Subcutaneous adipose tissue (tissue), 4 donors: ENCODE results near the gene CAD. TPM values are rescaled to one million over a fixed set of nuclear protein-coding genes. Genes with fewer than 3 reads are reported as not detected.

ENCODE experiments used
- CTCF ChIP-seq: fragments of 450-650 bp; IDR thresholded peaks from one replicate; pipeline ENCODE4 v1.5.1; 2016; ENCODE audit warnings: low read depth, mild to moderate bottlenecking, control low read depth, antibody characterized with exemption, moderate library complexity
- total RNA-seq, 4 donors: library from RNA; depleted of rRNA; stranded (reverse); fragments of >200 nt; gene quantifications; one replicate each; pipeline ENCODE4 v1.1.0, GENCODE V29; 2016

The CAD gene
- total RNA-seq, 4 donors from 2014 or later: 10.2 to 17.3 (median 13.9) TPM

GRCh38 chr2:27271631-27272340, 54.6 kb downstream of the CAD start:
- TF ChIP-seq CTCF: no peak

- no peak for TF ChIP-seq CTCF
Measured at GRCh38 chr2:27275211-27276150, 58.3 kb downstream of the CAD start, which contains the start of gene DNAJC5G. Gene DNAJC5G, plus strand, starts transcription at chr2:27275433. Its CDS starts 1,296 bp downstream, at chr2:27276729.

GRCh38 chr2:27278010-27278409, 60.8 kb downstream of the CAD start:
- TF ChIP-seq CTCF: no peak

- no peak for TF ChIP-seq CTCF
Measured at GRCh38 chr2:27280826-27281225, 63.7 kb downstream of the CAD start.

DNA sequence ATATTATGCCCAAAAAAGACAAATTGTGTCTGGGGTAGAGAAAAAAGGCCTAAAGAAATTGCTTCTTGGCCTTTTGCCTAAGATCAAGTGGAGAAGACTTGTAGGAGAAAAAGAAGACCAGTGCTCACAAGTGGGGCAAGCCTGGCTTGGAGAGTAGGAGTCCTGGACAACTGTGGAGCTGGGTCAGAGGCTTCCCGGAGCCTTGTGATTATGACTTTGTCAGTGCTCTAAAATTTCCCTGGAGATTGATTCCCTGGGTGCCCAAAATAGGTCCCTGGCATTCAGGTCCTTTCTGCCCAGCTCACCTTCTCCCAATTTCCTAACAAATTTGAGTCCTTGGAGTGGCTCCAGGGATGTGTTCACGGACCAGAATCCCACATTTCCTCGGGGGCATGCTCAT, 64.3 kb downstream of the CAD start:
- no peak for TF ChIP-seq CTCF

GRCh38 chr2:27281855-27282559, 64.8 kb downstream of the CAD start, which contains the start of gene TRIM54:
Gene TRIM54, plus strand, starts transcription at chr2:27282429. Its CDS starts 303 bp downstream, at chr2:27282732.
- TF ChIP-seq CTCF: no peak

GRCh38 chr2:27282892-27283291, 65.7 kb downstream of the CAD start:
- TF ChIP-seq CTCF: no peak
